GM23248 (cell line): ENCODE data around the gene TTN. TPM values are rescaled to one million over a fixed set of nuclear protein-coding genes. Genes with fewer than 3 reads are reported as not detected.

ENCODE experiments used
- DNase-seq: peaks from one replicate; pipeline ENCODE4 v3.0.0-alpha.2; 2015
- H2AFZ ChIP-seq: fragments of 200-600 bp; sonication (generic); 2 replicates; pipeline ENCODE4 v1.6.1; 2016; ENCODE audit warnings: antibody characterized with exemption
- H3F3A ChIP-seq: fragments of 200-600 bp; sonication (generic); 2 replicates; pipeline ENCODE4 v1.6.1; 2016; ENCODE audit warnings: mild to moderate bottlenecking, antibody characterized with exemption, mixed run types; ENCODE audit not compliant: insufficient read depth
- H3K27ac ChIP-seq: fragments of 200-600 bp; sonication (generic); 2 replicates; pipeline ENCODE4 v1.5.1; 2016; ENCODE audit warnings: mild to moderate bottlenecking
- H3K27me3 ChIP-seq: fragments of 200-600 bp; sonication (generic); replicated peaks from 2 replicates; pipeline ENCODE4 v1.6.1; 2016; ENCODE audit warnings: mild to moderate bottlenecking; ENCODE audit not compliant: insufficient read depth
- H3K36me3 ChIP-seq: fragments of 200-600 bp; sonication (generic); 2 replicates; pipeline ENCODE4 v1.6.1; 2016; ENCODE audit warnings: low read depth, mild to moderate bottlenecking
- H3K4me1 ChIP-seq: fragments of 200-600 bp; sonication (generic); 2 replicates; pipeline ENCODE4 v1.6.1; 2016; ENCODE audit warnings: mild to moderate bottlenecking; ENCODE audit not compliant: insufficient read depth
- H3K4me2 ChIP-seq: fragments of 200-600 bp; sonication (generic); one replicate; pipeline ENCODE4 v1.6.1; 2016; ENCODE audit warnings: mild to moderate bottlenecking; ENCODE audit not compliant: unreplicated experiment
- H3K4me3 ChIP-seq: fragments of 200-600 bp; sonication (generic); 2 replicates; pipeline ENCODE4 v1.5.1; 2016; ENCODE audit warnings: mild to moderate bottlenecking
- H3K79me2 ChIP-seq: fragments of 200-600 bp; sonication (generic); 2 replicates; pipeline ENCODE4 v1.6.1; 2016; ENCODE audit warnings: mild to moderate bottlenecking; ENCODE audit not compliant: insufficient read depth
- H3K9ac ChIP-seq: fragments of 200-600 bp; sonication (generic); 2 replicates; pipeline ENCODE4 v1.6.1; 2016; ENCODE audit warnings: mild to moderate bottlenecking
- H3K9me2 ChIP-seq: fragments of 200-600 bp; sonication (generic); 2 replicates; pipeline ENCODE4 v1.6.1; 2016; ENCODE audit warnings: mixed run types, mild to moderate bottlenecking, moderate library complexity; ENCODE audit not compliant: insufficient read depth
- H3K9me3 ChIP-seq: fragments of 200-600 bp; sonication (generic); one replicate; pipeline ENCODE4 v1.6.1; 2017; ENCODE audit warnings: low read depth
- H4K20me1 ChIP-seq: fragments of 200-600 bp; sonication (generic); 2 replicates; pipeline ENCODE4 v1.6.0; 2016; ENCODE audit not compliant: insufficient read depth
- EZH2 ChIP-seq: fragments of 200-600 bp; sonication (generic); IDR thresholded peaks from 2 replicates; pipeline ENCODE4 v1.6.1; 2018; ENCODE audit warnings: antibody characterized with exemption, mild to moderate bottlenecking; ENCODE audit not compliant: insufficient read depth, poor library complexity, severe bottlenecking
- EZH2phosphoT487 ChIP-seq: fragments of 200-600 bp; sonication (generic); IDR thresholded peaks from 2 replicates; pipeline ENCODE4 v1.6.1; 2018; ENCODE audit warnings: antibody characterized with exemption, moderate library complexity, mild to moderate bottlenecking, low read depth; ENCODE audit not compliant: insufficient read depth
- WGBS, 2 experiments: methylation state at CpG; one replicate each; pipeline ENCODE4 v1.1.6; 2015 to 2017; ENCODE audit warnings: low lambda C conversion rate in 2 of 2, low coverage in 1 of 2; ENCODE audit errors: missing lambda C conversion rate in 2 of 2; 5-methylcytosine and 5-hydroxymethylcytosine counted together
- in situ Hi-C: fragments of 300-500 bp; cut with MboI; formaldehyde crosslinking; loops from 2 replicates; pipeline ENCODE4 v1.15.0; 2020
- polyA plus RNA-seq: library from polyadenylated mRNA; unstranded; fragments of >200 nt; fragmentation: Nextera tagmentation; extraction: Ambion mirVana; gene quantifications from 2 replicates; pipeline ENCODE4 v1.2.1, GENCODE V29; 2016
- total RNA-seq: library from RNA; depleted of rRNA; stranded (reverse); fragments of >200 nt; shearing (Covaris generic); gene quantifications from 2 replicates; pipeline ENCODE4 v1.2.3, GENCODE V29; 2014

Gene TTN
- total and polyA plus RNA-seq, 2 experiments from 2014 or later, result 0.13 TPM; not detected in 1

- DNase-seq, result peak; percentile 43
- Histone ChIP-seq H3F3A (peaks cover 25% of the 10 kb centered on the region; the same call in 1 of the 2 replicates), H3K79me2 (peaks cover 53% of the 10 kb centered on the region), H3K4me3 (peak overlapping the region; percentile 93), H3K4me2 (peak overlapping the region; percentile 91), H3K36me3 (no peaks in the 10 kb centered on the region), H4K20me1 (no peaks in the 10 kb centered on the region), H3K27ac (peak overlapping the region; percentile 65), H3K9ac (peak overlapping the region; percentile 85), H3K9me2 (no peaks in the 10 kb centered on the region), H3K27me3 (no peaks in the 10 kb centered on the region), H2AFZ (peak overlapping the region; percentile 91), H3K4me1 (peaks cover 3% of the 10 kb centered on the region; the same call in 1 of the 2 replicates), H3K9me3 (no peaks in the 10 kb centered on the region)
- in situ Hi-C loops, result no loop called here
- 7 to 11% methylated on average over 8 of the region's 8 CpGs for WGBS, 2 experiments
- no peak for TF ChIP-seq EZH2phosphoT487
- TF ChIP-seq EZH2, result no peak
Measured at GRCh38 chr2:178523596-178524134, 283.6 kb downstream of the TTN start.

GRCh38 chr2:178522950-178523595, 284.1 kb downstream of the TTN start:
- Histone ChIP-seq H3K27ac (peak overlapping the region; percentile 65), H3K4me2 (peak overlapping the region; percentile 91), H4K20me1 (no peaks in the 10 kb centered on the region), H3K79me2 (peaks cover 47% of the 10 kb centered on the region), H3K27me3 (no peaks in the 10 kb centered on the region), H3K4me1 (peaks cover 3% of the 10 kb centered on the region; the same call in 1 of the 2 replicates), H3K4me3 (peak overlapping the region; percentile 93), H3K9me2 (no peaks in the 10 kb centered on the region), H3F3A (peaks cover 25% of the 10 kb centered on the region; the same call in 1 of the 2 replicates), H2AFZ (peak overlapping the region; percentile 91), H3K9me3 (no peaks in the 10 kb centered on the region), H3K36me3 (no peaks in the 10 kb centered on the region), H3K9ac (peak overlapping the region; percentile 85)
- DNase-seq, result peak; percentile 87
- WGBS, 2 experiments, result 3% methylated on average over 25 of the region's 25 CpGs
- no peak for TF ChIP-seq EZH2
- no peak for TF ChIP-seq EZH2phosphoT487
- in situ Hi-C loops, result no loop called here

- in situ Hi-C loops, result no loop called here
- no peaks in the 10 kb centered on the region for H3K9me3 ChIP-seq
- TF ChIP-seq EZH2, result no peak
Measured at GRCh38 chr2:178521304-178522150, 285.7 kb downstream of the TTN start.

GRCh38 chr2:178517496-178517895, 289.7 kb downstream of the TTN start:
- Histone ChIP-seq H3K79me2 (no peaks in the 10 kb centered on the region), H3F3A (peaks cover 49% of the 10 kb centered on the region), H3K9ac (no peak overlapping the region), H3K9me2 (no peaks in the 10 kb centered on the region), H3K36me3 (no peaks in the 10 kb centered on the region), H3K27me3 (no peaks in the 10 kb centered on the region), H3K4me3 (no peak overlapping the region), H3K27ac (no peak overlapping the region), H2AFZ (no peak overlapping the region), H3K4me1 (peaks cover 20% of the 10 kb centered on the region), H3K4me2 (no peak overlapping the region), H3K9me3 (no peaks in the 10 kb centered on the region), H4K20me1 (no peaks in the 10 kb centered on the region)
- peak; percentile 2 for DNase-seq
- TF ChIP-seq EZH2phosphoT487 (no peak), EZH2 (no peak)
- in situ Hi-C loops, result no loop called here
- WGBS, 2 experiments, result 23 to 45% methylated on average over 1 of the region's 1 CpG

More at GRCh38 chr2:178521304-178522150, 285.7 kb downstream of the TTN start:
- WGBS, 2 experiments, result 85 to 88% methylated on average over 11 of the region's 11 CpGs
- H3K27me3 ChIP-seq, result no peaks in the 10 kb centered on the region
- peaks cover 3% of the 10 kb centered on the region; the same call in 1 of the 2 replicates for H3K4me1 ChIP-seq
- no peak overlapping the region for H3K4me2 ChIP-seq
- H2AFZ ChIP-seq, result no peak overlapping the region
- no peak overlapping the region for H3K27ac ChIP-seq
- no peaks in the 10 kb centered on the region for H3K36me3 ChIP-seq
- peaks cover 31% of the 10 kb centered on the region for H3K79me2 ChIP-seq
- peaks cover 25% of the 10 kb centered on the region; the same call in 1 of the 2 replicates for H3F3A ChIP-seq
- H3K9me2 ChIP-seq, result no peaks in the 10 kb centered on the region
- no peak overlapping the region for H3K9ac ChIP-seq
- no peak overlapping the region for H3K4me3 ChIP-seq
- DNase-seq, result no peak
- H4K20me1 ChIP-seq, result no peaks in the 10 kb centered on the region
